B cell (primary cell): ENCODE data around the gene NIN.

Experiments
- EZH2 ChIP-seq: IDR thresholded peaks from 2 replicates; pipeline ENCODE4 v1.6.1; 2012; ENCODE audit warnings: borderline replicate concordance, low read depth, mild to moderate bottlenecking, moderate library complexity, low read length; ENCODE audit not compliant: insufficient read depth, poor library complexity, severe bottlenecking
- TF ChIP-seq, protein P1 (sequence below): fragments of 200-600 bp; IDR thresholded peaks from one replicate; pipeline ENCODE4 v1.8.0; 2022; ENCODE audit warnings: antibody characterized with exemption, mild to moderate bottlenecking

DNA sequence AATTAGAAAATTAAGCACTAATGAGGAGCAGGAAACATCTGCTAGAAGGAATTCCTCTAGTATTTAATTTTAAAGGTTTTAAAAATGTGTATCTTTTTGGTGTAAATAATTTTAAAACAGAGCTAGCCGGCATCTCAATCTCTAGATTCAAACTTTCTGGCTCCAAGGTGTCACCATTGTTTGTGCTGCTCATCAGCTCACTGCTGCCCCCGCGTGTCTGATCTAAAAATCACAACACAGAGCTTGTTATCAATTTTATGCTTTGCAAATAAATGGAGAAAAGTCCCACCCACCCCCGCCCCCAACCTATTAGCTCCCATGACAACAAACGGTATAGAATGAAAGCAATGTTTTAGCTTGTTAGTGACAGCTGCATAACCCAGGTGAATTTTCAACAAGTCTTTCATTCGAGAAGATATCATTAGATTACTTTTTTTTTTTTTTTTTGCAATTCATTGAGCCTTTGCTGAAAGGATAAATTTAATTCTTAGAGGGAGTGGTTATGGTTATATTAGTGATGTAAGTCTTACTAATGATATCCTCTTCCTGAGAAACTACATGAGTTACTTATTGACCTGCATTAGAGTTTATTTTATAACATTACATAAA lies 29.6 kb upstream of the NIN start:
- TF ChIP-seq, protein P1, sequence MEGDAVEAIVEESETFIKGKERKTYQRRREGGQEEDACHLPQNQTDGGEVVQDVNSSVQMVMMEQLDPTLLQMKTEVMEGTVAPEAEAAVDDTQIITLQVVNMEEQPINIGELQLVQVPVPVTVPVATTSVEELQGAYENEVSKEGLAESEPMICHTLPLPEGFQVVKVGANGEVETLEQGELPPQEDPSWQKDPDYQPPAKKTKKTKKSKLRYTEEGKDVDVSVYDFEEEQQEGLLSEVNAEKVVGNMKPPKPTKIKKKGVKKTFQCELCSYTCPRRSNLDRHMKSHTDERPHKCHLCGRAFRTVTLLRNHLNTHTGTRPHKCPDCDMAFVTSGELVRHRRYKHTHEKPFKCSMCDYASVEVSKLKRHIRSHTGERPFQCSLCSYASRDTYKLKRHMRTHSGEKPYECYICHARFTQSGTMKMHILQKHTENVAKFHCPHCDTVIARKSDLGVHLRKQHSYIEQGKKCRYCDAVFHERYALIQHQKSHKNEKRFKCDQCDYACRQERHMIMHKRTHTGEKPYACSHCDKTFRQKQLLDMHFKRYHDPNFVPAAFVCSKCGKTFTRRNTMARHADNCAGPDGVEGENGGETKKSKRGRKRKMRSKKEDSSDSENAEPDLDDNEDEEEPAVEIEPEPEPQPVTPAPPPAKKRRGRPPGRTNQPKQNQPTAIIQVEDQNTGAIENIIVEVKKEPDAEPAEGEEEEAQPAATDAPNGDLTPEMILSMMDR = peak; percentile 87
- TF ChIP-seq EZH2 = no peak
